GM10266 (cell line): Measurements from ENCODE around the gene SS18L1.

Experiments used
- DNase-seq: peaks from one replicate; pipeline ENCODE4 v3.0.0; 2012; ENCODE audit errors: extremely low spot score
- CTCF ChIP-seq: IDR thresholded peaks from 2 replicates; pipeline ENCODE4 v1.5.1; 2012; ENCODE audit warnings: mild to moderate bottlenecking, low read depth; ENCODE audit not compliant: control insufficient read depth, insufficient read depth; ENCODE audit errors: missing control alignments

SS18L1 gene

GRCh38 chr20:62201173-62202082 is 57.9 kb downstream of the SS18L1 start:
- TF ChIP-seq CTCF, result no peak
- DNase-seq, result peak; percentile 79

GRCh38 chr20:62202083-62202395 is 58.5 kb downstream of the SS18L1 start:
- TF ChIP-seq CTCF, result no peak
- no peak for DNase-seq

- no peak for TF ChIP-seq CTCF
- DNase-seq, result no peak
These were observed 59.3 kb downstream of the SS18L1 start for GRCh38 chr20:62202676-62203377.

GRCh38 chr20:62203378-62204030 is 59.9 kb downstream of the SS18L1 start:
- no peak for DNase-seq
- TF ChIP-seq CTCF, result no peak

GRCh38 chr20:62205618-62206387 is 62.2 kb downstream of the SS18L1 start:
- no peak for DNase-seq
- TF ChIP-seq CTCF, result no peak

GRCh38 chr20:62206388-62206775 is 62.8 kb downstream of the SS18L1 start:
- DNase-seq, result no peak
- TF ChIP-seq CTCF, result no peak
